22Rv1 (cell line): Measurements from ENCODE around the gene ITPK1.

Experiments used
- CTCF ChIP-seq: fragments of 450-650 bp; IDR thresholded peaks from 2 replicates; pipeline ENCODE4 v1.5.1; 2017; ENCODE audit warnings: mild to moderate bottlenecking
- ZFX ChIP-seq: fragments of 450-650 bp; IDR thresholded peaks from 2 replicates; pipeline ENCODE4 v1.6.1; 2017; ENCODE audit warnings: antibody characterized with exemption, borderline replicate concordance

GRCh38 chr14:93103392-93104080 lies 12.2 kb downstream of the ITPK1 start:
- TF ChIP-seq CTCF (no peak), ZFX (no peak)
